Uterus (tissue), 2 donors: ENCODE data around the gene CAPN13.

Experiments used
- CTCF ChIP-seq, 4 experiments: fragments of 200-600 bp in 2 of 4; fragments of 450-650 bp in 2 of 4; sonication (generic) in 2 of 4; IDR thresholded peaks; one replicate each; pipeline ENCODE4 v1.5.1; 2016 to 2019; ENCODE audit warnings: antibody characterized with exemption in 4 of 4, mild to moderate bottlenecking in 2 of 4, moderate library complexity in 1 of 4
- POLR2A ChIP-seq, 2 donors: fragments of 450-650 bp; IDR thresholded peaks; one replicate each; pipeline ENCODE4 v1.6.1; 2016; ENCODE audit warnings: antibody characterized with exemption in 2 of 2, mild to moderate bottlenecking in 1 of 2, moderate library complexity in 1 of 2

- TF ChIP-seq POLR2A (IDR thresholded peaks at IDR 0.05) = no peak
- TF ChIP-seq CTCF (IDR thresholded peaks at IDR 0.05) = no peak
These were observed 102.2 kb downstream of the CAPN13 start for GRCh38 chr2:30705056-30705455.
